Measurements from ENCODE around the gene TMEM63C. TPM values are rescaled to one million over a fixed set of nuclear protein-coding genes. Genes with fewer than 3 reads are reported as not detected.

The TMEM63C gene
- total and polyA plus RNA-seq, 2 donors = 0.30 to 0.85 TPM

GRCh38 chr14:77145975-77146740 is 35.4 kb upstream of the TMEM63C start:
- DNase-seq (ENCODE audit: extremely low spot score) = no peak
- no peak overlapping the region for H3K4me3 ChIP-seq (ENCODE audit: low read depth, low read length)
- H3K36me3 ChIP-seq (ENCODE audit: insufficient read depth) = no peaks in the 10 kb centered on the region
- WGBS = 5% methylated on average over 10 of the region's 10 CpGs
- H3K4me1 ChIP-seq (ENCODE audit: insufficient read depth) = no peaks in the 10 kb centered on the region
- no peak overlapping the region for H3K27ac ChIP-seq (ENCODE audit: low read depth)

- no peak overlapping the region for H3K4me3 ChIP-seq (ENCODE audit: low read depth, low read length)
- H3K4me1 ChIP-seq (ENCODE audit: insufficient read depth) = no peaks in the 10 kb centered on the region
- DNase-seq (ENCODE audit: extremely low spot score) = no peak
- H3K27ac ChIP-seq (ENCODE audit: low read depth) = no peak overlapping the region
- WGBS = 68% methylated on average over 8 of the region's 8 CpGs
- no peaks in the 10 kb centered on the region for H3K36me3 ChIP-seq (ENCODE audit: insufficient read depth)
These were observed 32.9 kb upstream of the TMEM63C start for GRCh38 chr14:77148510-77149231.

- Histone ChIP-seq H3K4me3 (ENCODE audit: low read depth, low read length) (no peak overlapping the region), H3K36me3 (ENCODE audit: insufficient read depth) (no peaks in the 10 kb centered on the region), H3K4me1 (ENCODE audit: insufficient read depth) (no peaks in the 10 kb centered on the region), H3K27ac (ENCODE audit: low read depth) (no peak overlapping the region)
- DNase-seq (ENCODE audit: extremely low spot score) = no peak
- 4% methylated on average over 5 of the region's 5 CpGs for WGBS
These were observed 30.4 kb upstream of the TMEM63C start for GRCh38 chr14:77151245-77151644.

GRCh38 chr14:77151918-77152588 is 29.5 kb upstream of the TMEM63C start:
- Histone ChIP-seq H3K27ac (ENCODE audit: low read depth) (no peak overlapping the region), H3K4me3 (ENCODE audit: low read depth, low read length) (no peak overlapping the region), H3K36me3 (ENCODE audit: insufficient read depth) (no peaks in the 10 kb centered on the region), H3K4me1 (ENCODE audit: insufficient read depth) (no peaks in the 10 kb centered on the region)
- no peak for DNase-seq (ENCODE audit: extremely low spot score)
- 28% methylated on average over 2 of the region's 2 CpGs for WGBS

GRCh38 chr14:77153802-77154201 is 27.8 kb upstream of the TMEM63C start:
- 94% methylated on average over 3 of the region's 3 CpGs for WGBS
- no peak for DNase-seq (ENCODE audit: extremely low spot score)
- Histone ChIP-seq H3K4me1 (ENCODE audit: insufficient read depth) (no peaks in the 10 kb centered on the region), H3K36me3 (ENCODE audit: insufficient read depth) (no peaks in the 10 kb centered on the region), H3K4me3 (ENCODE audit: low read depth, low read length) (no peak overlapping the region), H3K27ac (ENCODE audit: low read depth) (no peak overlapping the region)

GRCh38 chr14:77154421-77154820 is 27.2 kb upstream of the TMEM63C start:
- no peaks in the 10 kb centered on the region for H3K4me1 ChIP-seq (ENCODE audit: insufficient read depth)
- no peaks in the 10 kb centered on the region for H3K36me3 ChIP-seq (ENCODE audit: insufficient read depth)
- WGBS = 38% methylated on average over 7 of the region's 7 CpGs
- no peak overlapping the region for H3K27ac ChIP-seq (ENCODE audit: low read depth)
- no peak for DNase-seq (ENCODE audit: extremely low spot score)
- H3K4me3 ChIP-seq (ENCODE audit: low read depth, low read length) = no peak overlapping the region

- no peak overlapping the region for H3K4me3 ChIP-seq (ENCODE audit: low read depth, low read length)
- no peak overlapping the region for H3K27ac ChIP-seq (ENCODE audit: low read depth)
- 74% methylated on average over 2 of the region's 2 CpGs for WGBS
These were observed 26.5 kb upstream of the TMEM63C start for GRCh38 chr14:77155083-77155482.

GRCh38 chr14:77157740-77158139 is 23.9 kb upstream of the TMEM63C start:
- no peak for DNase-seq (ENCODE audit: extremely low spot score)
- Histone ChIP-seq H3K36me3 (ENCODE audit: insufficient read depth) (no peaks in the 10 kb centered on the region), H3K4me3 (ENCODE audit: low read depth, low read length) (no peak overlapping the region), H3K27ac (ENCODE audit: low read depth) (no peak overlapping the region), H3K4me1 (ENCODE audit: insufficient read depth) (no peaks in the 10 kb centered on the region)
- 59% methylated on average over 11 of the region's 11 CpGs for WGBS

More at GRCh38 chr14:77155083-77155482, 26.5 kb upstream of the TMEM63C start:
- DNase-seq (ENCODE audit: extremely low spot score) = no peak
- Histone ChIP-seq H3K36me3 (ENCODE audit: insufficient read depth) (no peaks in the 10 kb centered on the region), H3K4me1 (ENCODE audit: insufficient read depth) (no peaks in the 10 kb centered on the region)

GRCh38 chr14:77158175-77158881 is 23.3 kb upstream of the TMEM63C start:
- DNase-seq (ENCODE audit: extremely low spot score) = no peak
- no peaks in the 10 kb centered on the region for H3K36me3 ChIP-seq (ENCODE audit: insufficient read depth)
- WGBS = 8% methylated on average over 18 of the region's 18 CpGs
- H3K4me3 ChIP-seq (ENCODE audit: low read depth, low read length) = no peak overlapping the region
- no peak overlapping the region for H3K27ac ChIP-seq (ENCODE audit: low read depth)
- H3K4me1 ChIP-seq (ENCODE audit: insufficient read depth) = no peaks in the 10 kb centered on the region

GRCh38 chr14:77158882-77159255 is 22.7 kb upstream of the TMEM63C start:
- no peak overlapping the region for H3K27ac ChIP-seq (ENCODE audit: low read depth)

GRCh38 chr14:77161011-77161410 is 20.6 kb upstream of the TMEM63C start:
- H3K4me3 ChIP-seq (ENCODE audit: low read depth, low read length) = no peak overlapping the region
- no peak for DNase-seq (ENCODE audit: extremely low spot score)
- 82% methylated on average over 4 of the region's 4 CpGs for WGBS
- H3K4me1 ChIP-seq (ENCODE audit: insufficient read depth) = no peaks in the 10 kb centered on the region
- no peak overlapping the region for H3K27ac ChIP-seq (ENCODE audit: low read depth)
- H3K36me3 ChIP-seq (ENCODE audit: insufficient read depth) = no peaks in the 10 kb centered on the region

More at GRCh38 chr14:77158882-77159255, 22.7 kb upstream of the TMEM63C start:
- no peaks in the 10 kb centered on the region for H3K4me1 ChIP-seq (ENCODE audit: insufficient read depth)
- H3K36me3 ChIP-seq (ENCODE audit: insufficient read depth) = no peaks in the 10 kb centered on the region
- H3K4me3 ChIP-seq (ENCODE audit: low read depth, low read length) = no peak overlapping the region
- DNase-seq (ENCODE audit: extremely low spot score) = no peak
- WGBS = 45% methylated on average over 2 of the region's 2 CpGs

- H3K4me3 ChIP-seq (ENCODE audit: low read depth, low read length) = no peak overlapping the region
- no peaks in the 10 kb centered on the region for H3K36me3 ChIP-seq (ENCODE audit: insufficient read depth)
- H3K27ac ChIP-seq (ENCODE audit: low read depth) = no peak overlapping the region
- no peak for DNase-seq (ENCODE audit: extremely low spot score)
- 61% methylated on average over 3 of the region's 3 CpGs for WGBS
- no peaks in the 10 kb centered on the region for H3K4me1 ChIP-seq (ENCODE audit: insufficient read depth)
These were observed 11.6 kb upstream of the TMEM63C start for GRCh38 chr14:77170045-77170444.

- no peaks in the 10 kb centered on the region for H3K36me3 ChIP-seq (ENCODE audit: insufficient read depth)
- H3K27ac ChIP-seq (ENCODE audit: low read depth) = no peak overlapping the region
- H3K4me1 ChIP-seq (ENCODE audit: insufficient read depth) = no peaks in the 10 kb centered on the region
- 71% methylated on average over 5 of the region's 5 CpGs for WGBS
- H3K4me3 ChIP-seq (ENCODE audit: low read depth, low read length) = no peak overlapping the region
- DNase-seq (ENCODE audit: extremely low spot score) = no peak
These were observed 8.7 kb upstream of the TMEM63C start for GRCh38 chr14:77172916-77173315.
